H9 (cell line): ENCODE data around the gene MBNL1. TPM values are rescaled to one million over a fixed set of nuclear protein-coding genes. Genes with fewer than 3 reads are reported as not detected.

Experiments
- DNase-seq: peaks from one replicate; pipeline ENCODE4 v3.0.0-alpha.2; 2017
- H2AFZ ChIP-seq: one replicate; pipeline ENCODE4 v1.6.1; 2013; ENCODE audit warnings: mild to moderate bottlenecking, low read length, control low read depth, moderate library complexity
- H2AK5ac ChIP-seq: 2 replicates; pipeline ENCODE4 v1.6.1; 2013; ENCODE audit warnings: low read length, control low read depth, mixed read lengths; ENCODE audit not compliant: insufficient read length
- H2BK120ac ChIP-seq: one replicate; pipeline ENCODE4 v1.6.1; 2013; ENCODE audit warnings: low read depth, mild to moderate bottlenecking, low read length, control low read depth, inconsistent platforms; ENCODE audit not compliant: poor library complexity, severe bottlenecking
- H2BK12ac ChIP-seq: 2 replicates; pipeline ENCODE4 v1.6.1; 2013; ENCODE audit warnings: low read length, control low read depth, mixed read lengths, low read depth; ENCODE audit not compliant: insufficient read length
- H2BK15ac ChIP-seq: 2 replicates; pipeline ENCODE4 v1.6.1; 2013; ENCODE audit warnings: low read depth, low read length, control low read depth
- H2BK20ac ChIP-seq: one replicate; pipeline ENCODE4 v1.6.1; 2013; ENCODE audit warnings: low read depth, mild to moderate bottlenecking, low read length, control low read depth, inconsistent platforms; ENCODE audit not compliant: poor library complexity, severe bottlenecking
- H2BK5ac ChIP-seq: 2 replicates; pipeline ENCODE4 v1.6.1; 2013; ENCODE audit warnings: low read length, control low read depth, mixed read lengths; ENCODE audit not compliant: insufficient read length
- H3K14ac ChIP-seq: 2 replicates; pipeline ENCODE4 v1.6.1; 2013; ENCODE audit warnings: low read length, control low read depth; ENCODE audit not compliant: insufficient read depth
- H3K18ac ChIP-seq: 2 replicates; pipeline ENCODE4 v1.6.1; 2013; ENCODE audit warnings: low read depth, mild to moderate bottlenecking, mixed read lengths, low read length, control low read depth; ENCODE audit not compliant: insufficient read length
- H3K23ac ChIP-seq: 2 replicates; pipeline ENCODE4 v1.6.1; 2013; ENCODE audit warnings: low read length, control low read depth, mixed read lengths, low read depth; ENCODE audit not compliant: insufficient read length
- H3K23me2 ChIP-seq: 2 replicates; pipeline ENCODE4 v1.6.1; 2013; ENCODE audit warnings: low read depth, mild to moderate bottlenecking, mixed read lengths, low read length, control low read depth; ENCODE audit not compliant: insufficient read length, poor library complexity, severe bottlenecking
- H3K27ac ChIP-seq: 2 replicates; pipeline ENCODE4 v1.5.1; 2013; ENCODE audit warnings: low read length, control low read depth, mixed read lengths, low read depth; ENCODE audit not compliant: insufficient read length
- H3K27me3 ChIP-seq: 2 replicates; pipeline ENCODE4 v1.6.1; 2013; ENCODE audit warnings: low read length, control low read depth, inconsistent platforms; ENCODE audit not compliant: insufficient read depth
- H3K4ac ChIP-seq: 2 replicates; pipeline ENCODE4 v1.6.1; 2013; ENCODE audit warnings: low read depth, mild to moderate bottlenecking, control low read depth, inconsistent platforms, low read length, moderate library complexity
- H3K4me1 ChIP-seq: 2 replicates; pipeline ENCODE4 v1.6.1; 2013; ENCODE audit warnings: low read length, control low read depth, inconsistent platforms; ENCODE audit not compliant: insufficient read depth
- H3K4me2 ChIP-seq: 2 replicates; pipeline ENCODE4 v1.6.1; 2013; ENCODE audit warnings: low read length, control low read depth, mixed read lengths; ENCODE audit not compliant: insufficient read length, insufficient read depth
- H3K56ac ChIP-seq: 2 replicates; pipeline ENCODE4 v1.6.1; 2013; ENCODE audit warnings: low read depth, mild to moderate bottlenecking, mixed read lengths, low read length, control low read depth; ENCODE audit not compliant: insufficient read length
- H3K79me1 ChIP-seq: 2 replicates; pipeline ENCODE4 v1.6.1; 2013; ENCODE audit warnings: low read depth, mild to moderate bottlenecking, moderate library complexity, low read length, control low read depth, inconsistent platforms; ENCODE audit not compliant: insufficient read depth, poor library complexity, severe bottlenecking
- H3K79me2 ChIP-seq: 2 replicates; pipeline ENCODE4 v1.6.1; 2013; ENCODE audit warnings: low read length, control low read depth, inconsistent platforms; ENCODE audit not compliant: insufficient read depth
- H3K9ac ChIP-seq: 2 replicates; pipeline ENCODE4 v1.6.1; 2013; ENCODE audit warnings: low read length, control low read depth, mixed read lengths; ENCODE audit not compliant: insufficient read length; ENCODE audit errors: extremely low read depth
- H3K9me3 ChIP-seq: one replicate; pipeline ENCODE4 v1.6.1; 2013; ENCODE audit warnings: low read depth, low read length, inconsistent platforms; ENCODE audit not compliant: control insufficient read depth
- H3T11ph ChIP-seq: one replicate; pipeline ENCODE4 v1.6.1; 2013; ENCODE audit warnings: mild to moderate bottlenecking, low read length, control low read depth, inconsistent platforms
- H4K20me1 ChIP-seq: one replicate; pipeline ENCODE4 v1.6.1; 2013; ENCODE audit not compliant: control insufficient read depth, insufficient read length, insufficient read depth
- H4K5ac ChIP-seq: 2 replicates; pipeline ENCODE4 v1.6.1; 2013; ENCODE audit warnings: low read depth, mild to moderate bottlenecking, mixed read lengths, low read length, control low read depth; ENCODE audit not compliant: insufficient read length
- H4K8ac ChIP-seq: replicated peaks from 2 replicates; pipeline ENCODE4 v1.6.1; 2013; ENCODE audit warnings: low read length, control low read depth, mixed read lengths, low read depth; ENCODE audit not compliant: insufficient read length
- H4K91ac ChIP-seq: 2 replicates; pipeline ENCODE4 v1.6.1; 2013; ENCODE audit warnings: low read depth, mild to moderate bottlenecking, moderate library complexity, mixed read lengths, low read length, control low read depth; ENCODE audit not compliant: insufficient read length
- H3K27ac Mint-ChIP-seq, 3 experiments: 2 replicates in 2 of 3; 3 replicates in 1 of 3; pipeline ENCODE4 v1.8.0; 2020 to 2021; ENCODE audit warnings: mixed read lengths in 3 of 3, mild to moderate bottlenecking in 1 of 3, moderate library complexity in 1 of 3
- H3K27me3 Mint-ChIP-seq: 2 replicates; pipeline ENCODE4 v1.8.0; 2021; ENCODE audit warnings: low read depth, mild to moderate bottlenecking, moderate library complexity, mixed read lengths
- H3K36me3 Mint-ChIP-seq, 3 experiments: 2 replicates in 2 of 3; 3 replicates in 1 of 3; pipeline ENCODE4 v1.8.0; 2020 to 2021; ENCODE audit warnings: low read depth in 3 of 3, mixed read lengths in 3 of 3; ENCODE audit not compliant: insufficient read depth in 1 of 3
- H3K4me1 Mint-ChIP-seq, 2 experiments: 2 replicates each; pipeline ENCODE4 v1.8.0; 2020; ENCODE audit warnings: mixed read lengths in 2 of 2
- H3K4me3 Mint-ChIP-seq, 2 experiments: 2 replicates in 1 of 2; 3 replicates in 1 of 2; pipeline ENCODE4 v1.8.0; 2020 to 2021; ENCODE audit warnings: mild to moderate bottlenecking in 2 of 2, mixed read lengths in 2 of 2, moderate library complexity in 1 of 2
- H3K9me3 Mint-ChIP-seq, 2 experiments: 2 replicates in 1 of 2; 3 replicates in 1 of 2; pipeline ENCODE4 v1.8.0; 2020; ENCODE audit warnings: mild to moderate bottlenecking in 2 of 2, mixed read lengths in 2 of 2, moderate library complexity in 1 of 2
- WGBS: extraction: QIAGEN DNeasy Blood & Tissue Kit; methylation state at CpG from one replicate; pipeline ENCODE4 v1.1.7; 2013; ENCODE audit warnings: missing lambda C conversion rate, low lambda C conversion rate, mixed read lengths; ENCODE audit not compliant: insufficient read length; ENCODE audit errors: extremely low coverage; 5-methylcytosine and 5-hydroxymethylcytosine counted together
- total RNA-seq: library from RNA; stranded (reverse); gene quantifications from 2 replicates; pipeline ENCODE4 v1.2.1, GENCODE V29; 2021
- TF ChIP-seq, protein P1 (sequence below): fragments of 200-600 bp; sonication (generic); conservative IDR thresholded peaks from 3 replicates; pipeline ENCODE4 v1.8.0; 2021; ENCODE audit warnings: antibody characterized with exemption, mild to moderate bottlenecking

The MBNL1 gene
- total RNA-seq, 1 experiment from 2014 or later = 14.9 TPM

DNA sequence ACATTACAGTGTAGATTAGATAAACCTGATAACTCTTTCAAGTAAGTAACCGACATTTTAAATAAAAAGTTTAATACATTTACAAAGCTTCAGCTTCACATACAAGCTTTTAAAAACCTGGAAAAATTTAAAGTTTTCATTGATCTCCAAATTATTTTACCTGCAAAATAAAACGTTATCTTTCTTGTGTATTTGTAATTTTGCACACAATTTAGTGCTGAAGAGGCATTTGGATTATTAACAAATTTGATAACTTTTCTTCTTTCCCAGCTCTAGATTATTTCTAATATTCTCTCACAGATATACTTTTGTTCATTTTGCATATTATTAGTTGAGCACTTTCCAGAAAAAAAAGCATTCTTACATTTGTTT lies 24.2 kb upstream of the MBNL1 start:
- no peak overlapping the region for H3K4ac ChIP-seq
- no peaks in the 10 kb centered on the region for H3K79me1 ChIP-seq
- no peak overlapping the region for H2AFZ ChIP-seq
- no peaks in the 10 kb centered on the region for H3K23me2 ChIP-seq
- Mint-ChIP-seq H3K27ac (no peak overlapping the region), H3K36me3 (no peaks in the 10 kb centered on the region), H3K4me1 (peaks cover 4% of the 10 kb centered on the region in 2 experiments; a peak in 2 of 4 replicates), H3K27me3 (no peaks in the 10 kb centered on the region), H3K4me3 (no peak overlapping the region), H3K9me3 (no peaks in the 10 kb centered on the region)
- H4K5ac ChIP-seq = no peak overlapping the region
- H4K20me1 ChIP-seq = no peaks in the 10 kb centered on the region
- H3K4me1 ChIP-seq = no peaks in the 10 kb centered on the region
- no peak overlapping the region for H2AK5ac ChIP-seq
- no peak overlapping the region for H3K9ac ChIP-seq
- H3T11ph ChIP-seq = no peak overlapping the region
- DNase-seq = no peak
- WGBS = no CpG with 5 or more reads among the region's 2 CpGs
- H3K79me2 ChIP-seq = no peaks in the 10 kb centered on the region
- H3K27me3 ChIP-seq = no peaks in the 10 kb centered on the region
- no peak overlapping the region for H2BK20ac ChIP-seq
- no peak overlapping the region for H3K4me2 ChIP-seq
- no peak overlapping the region for H3K14ac ChIP-seq
- H2BK12ac ChIP-seq = no peak overlapping the region
- H3K9me3 ChIP-seq = no peaks in the 10 kb centered on the region
- H3K56ac ChIP-seq = no peak overlapping the region
- no peak overlapping the region for H3K27ac ChIP-seq
- no peak overlapping the region for H3K18ac ChIP-seq
- H2BK15ac ChIP-seq = no peak overlapping the region
- no peak overlapping the region for H4K91ac ChIP-seq
- no peak overlapping the region for H2BK5ac ChIP-seq
- TF ChIP-seq, protein P1, sequence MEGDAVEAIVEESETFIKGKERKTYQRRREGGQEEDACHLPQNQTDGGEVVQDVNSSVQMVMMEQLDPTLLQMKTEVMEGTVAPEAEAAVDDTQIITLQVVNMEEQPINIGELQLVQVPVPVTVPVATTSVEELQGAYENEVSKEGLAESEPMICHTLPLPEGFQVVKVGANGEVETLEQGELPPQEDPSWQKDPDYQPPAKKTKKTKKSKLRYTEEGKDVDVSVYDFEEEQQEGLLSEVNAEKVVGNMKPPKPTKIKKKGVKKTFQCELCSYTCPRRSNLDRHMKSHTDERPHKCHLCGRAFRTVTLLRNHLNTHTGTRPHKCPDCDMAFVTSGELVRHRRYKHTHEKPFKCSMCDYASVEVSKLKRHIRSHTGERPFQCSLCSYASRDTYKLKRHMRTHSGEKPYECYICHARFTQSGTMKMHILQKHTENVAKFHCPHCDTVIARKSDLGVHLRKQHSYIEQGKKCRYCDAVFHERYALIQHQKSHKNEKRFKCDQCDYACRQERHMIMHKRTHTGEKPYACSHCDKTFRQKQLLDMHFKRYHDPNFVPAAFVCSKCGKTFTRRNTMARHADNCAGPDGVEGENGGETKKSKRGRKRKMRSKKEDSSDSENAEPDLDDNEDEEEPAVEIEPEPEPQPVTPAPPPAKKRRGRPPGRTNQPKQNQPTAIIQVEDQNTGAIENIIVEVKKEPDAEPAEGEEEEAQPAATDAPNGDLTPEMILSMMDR = no peak
- H2BK120ac ChIP-seq = no peak overlapping the region
- no peak overlapping the region for H4K8ac ChIP-seq
- H3K23ac ChIP-seq = no peak overlapping the region
